K562 (cell line): ENCODE measurements around the gene FAM20C. TPM values are rescaled to one million over a fixed set of nuclear protein-coding genes. Genes with fewer than 3 reads are reported as not detected.

Experiments
- ATAC-seq: fragments of 200-7000 bp; cut with Tn5 transposase; 3 replicates; pipeline ENCODE4 v1.9.1; 2020; ENCODE audit warnings: moderate library complexity
- BruUV-seq: library from RNA; stranded (reverse); fragments of 400-500 nt; replicated peaks from 2 replicates; lab custom pipeline; 2021; lab: Mats Ljungman, UMichigan
- CTCF ChIA-PET: fragments of 300-600 bp; formaldehyde crosslinking; extraction: SDS; loops from one replicate; lab custom pipeline; 2021; ENCODE audit warnings: low intra/inter-chr PET ratio; lab: Yijun Ruan, JAX
- POLR2A ChIA-PET: fragments of 300-600, 350-650 bp; sonication (Branson Sonifier 250); formaldehyde crosslinking; extraction: SDS; loops from one replicate; lab custom pipeline; 2021; ENCODE audit warnings: antibody characterized with exemption, inconsistent platforms; lab: Yijun Ruan, JAX
- DNase-seq, 4 experiments: peaks; one replicate each; pipeline versions ENCODE4 v3.0.0 to v3.0.0-alpha.2; 2011 to 2018; ENCODE audit warnings: low spot score in 3 of 4, mixed read lengths in 3 of 4; ENCODE audit errors: extremely low read depth in 1 of 4
- FAIRE-seq: peaks from 2 replicates; lab custom pipeline; 2011; peaks lifted over from hg19 to GRCh38; lab: Jason Lieb, UNC
- H2AFZ ChIP-seq: 2 replicates; pipeline ENCODE4 v1.6.0; 2011; ENCODE audit warnings: low read depth, low read length, control low read depth, inconsistent platforms
- H3K27ac ChIP-seq: fragments of 200-600 bp; 3 replicates; pipeline ENCODE4 v1.8.0; 2011; ENCODE audit warnings: low read depth, mild to moderate bottlenecking, control low read depth, inconsistent platforms, low read length, moderate library complexity, mixed read lengths; ENCODE audit errors: extremely low read depth
- H3K27me3 ChIP-seq, 2 experiments: fragments of 300-600 bp in 1 of 2; 2 replicates in 1 of 2; 3 replicates in 1 of 2; pipeline versions ENCODE4 v1.6.0 to v1.8.0; 2011; ENCODE audit warnings: inconsistent platforms in 2 of 2, low read length in 2 of 2, mild to moderate bottlenecking in 1 of 2, mixed read lengths in 1 of 2, moderate library complexity in 1 of 2; ENCODE audit not compliant: control insufficient read depth in 2 of 2, insufficient read depth in 2 of 2
- H3K36me3 ChIP-seq: fragments of 300-600 bp; 3 replicates; pipeline ENCODE4 v1.8.0; 2011; ENCODE audit warnings: mild to moderate bottlenecking, low read length, inconsistent platforms; ENCODE audit not compliant: control insufficient read depth, insufficient read depth
- H3K4me1 ChIP-seq, 2 experiments: fragments of 200-600 bp in 1 of 2; replicated peaks in 1 of 2; 2 replicates in 1 of 2; 3 replicates in 1 of 2; pipeline versions ENCODE4 v1.5.1 to v1.8.0; 2011; ENCODE audit warnings: inconsistent platforms in 2 of 2, low read length in 2 of 2, mild to moderate bottlenecking in 1 of 2, mixed read lengths in 1 of 2, moderate library complexity in 1 of 2; ENCODE audit not compliant: control insufficient read depth in 2 of 2, insufficient read depth in 2 of 2
- H3K4me2 ChIP-seq: 2 replicates; pipeline ENCODE4 v1.6.1; 2011; ENCODE audit warnings: low read length, control low read depth, inconsistent platforms, mixed read lengths; ENCODE audit not compliant: insufficient read depth
- H3K4me3 ChIP-seq: fragments of 200-600 bp; sonication (generic), shearing (Covaris generic); 2 replicates; pipeline ENCODE4 v1.5.1; 2016; ENCODE audit warnings: control low read depth, inconsistent platforms
- H3K79me2 ChIP-seq: fragments of 200-600 bp; 3 replicates; pipeline ENCODE4 v1.8.0; 2011; ENCODE audit warnings: low read length, inconsistent platforms; ENCODE audit not compliant: control insufficient read depth, insufficient read depth
- H3K9ac ChIP-seq, 2 experiments: 2 replicates each; pipeline versions ENCODE4 v1.6.0 to v1.6.1; 2011; ENCODE audit warnings: low read depth in 2 of 2, low read length in 2 of 2, control low read depth in 1 of 2, inconsistent platforms in 1 of 2, mild to moderate bottlenecking in 1 of 2, mixed read lengths in 1 of 2; ENCODE audit not compliant: insufficient read depth in 1 of 2
- H3K9me1 ChIP-seq: one replicate; pipeline ENCODE4 v1.6.0; 2011; ENCODE audit warnings: inconsistent platforms, mild to moderate bottlenecking, low read length, moderate library complexity; ENCODE audit not compliant: control insufficient read depth, insufficient read depth
- H3K9me3 ChIP-seq: replicated peaks from 2 replicates; pipeline ENCODE4 v1.5.1; 2011; ENCODE audit warnings: low read depth, low read length, inconsistent platforms; ENCODE audit not compliant: control insufficient read depth, insufficient read depth
- H4K20me1 ChIP-seq: replicated peaks from 2 replicates; pipeline ENCODE4 v1.6.1; 2011; ENCODE audit warnings: low read length, inconsistent platforms, mixed read lengths; ENCODE audit not compliant: control insufficient read depth, insufficient read depth
- HEY1 ChIP-seq: fragments of 250-450 bp; sonication (Bioruptor Pico); IDR thresholded peaks from 2 replicates; pipeline ENCODE4 v1.5.0; 2020; ENCODE audit warnings: mild to moderate bottlenecking, moderate library complexity, borderline replicate concordance
- KAT8 ChIP-seq: fragments of 450-650 bp; IDR thresholded peaks from 2 replicates; pipeline ENCODE4 v1.6.1; 2016; ENCODE audit warnings: low read depth, mild to moderate bottlenecking
- LARP7 ChIP-seq: fragments of 450-650 bp; IDR thresholded peaks from 2 replicates; pipeline ENCODE4 v1.6.1; 2016
- MAFG ChIP-seq: fragments of 450-650 bp; conservative IDR thresholded peaks from 2 replicates; pipeline ENCODE4 v1.6.1; 2016; ENCODE audit warnings: missing genetic modification characterization, missing compliant biosample characterization
- MTF1 ChIP-seq: fragments of 250-450 bp; sonication (Bioruptor Pico); IDR thresholded peaks from 2 replicates; pipeline ENCODE4 v1.9.0; 2021; ENCODE audit warnings: moderate library complexity, mild to moderate bottlenecking, inconsistent platforms, borderline replicate concordance
- MXI1 ChIP-seq: IDR thresholded peaks from 2 replicates; pipeline ENCODE4 v1.6.1; 2011; ENCODE audit warnings: low read depth, mild to moderate bottlenecking, improper control_type of control experiment, low read length
- RBBP5 ChIP-seq: fragments of 200-600 bp; sonication (generic); IDR thresholded peaks from 2 replicates; pipeline ENCODE4 v1.6.1; 2012; ENCODE audit warnings: borderline replicate concordance, mild to moderate bottlenecking, low read length, control low read depth, inconsistent platforms; ENCODE audit not compliant: insufficient read depth, poor library complexity, severe bottlenecking
- SIRT6 ChIP-seq: IDR thresholded peaks from one replicate; pipeline ENCODE4 v1.6.1; 2012; ENCODE audit warnings: low read depth, mild to moderate bottlenecking, control low read depth, inconsistent platforms, low read length, moderate library complexity
- SOX6 ChIP-seq: fragments of 450-650 bp; IDR thresholded peaks from 2 replicates; pipeline ENCODE4 v1.6.1; 2014; ENCODE audit warnings: mild to moderate bottlenecking
- SRF ChIP-seq, 2 experiments: fragments of 250-450, 450-650 bp in 1 of 2; sonication (Bioruptor Pico) in 1 of 2; sonication (generic) in 1 of 2; formaldehyde crosslinking; IDR thresholded peaks; 2 replicates each; pipeline versions ENCODE4 v1.5.0 to v1.5.1; 2020 to 2022; ENCODE audit warnings: mild to moderate bottlenecking in 1 of 2, missing genetic modification reagents in 1 of 2
- TAF7 ChIP-seq: fragments of 450-650 bp; IDR thresholded peaks from 2 replicates; pipeline ENCODE4 v1.6.1; 2016; ENCODE audit warnings: missing genetic modification characterization, missing compliant biosample characterization
- ZC3H4 ChIP-seq: sonication (generic); formaldehyde crosslinking; IDR thresholded peaks from 2 replicates; pipeline ENCODE4 v1.9.0; 2021; ENCODE audit warnings: missing genetic modification reagents, borderline replicate concordance
- ZNF212 ChIP-seq: fragments of 450-650 bp; formaldehyde crosslinking; IDR thresholded peaks from 2 replicates; pipeline ENCODE4 v1.4.0; 2020; ENCODE audit warnings: mild to moderate bottlenecking
- ZNF311 ChIP-seq: fragments of 250-450 bp; sonication (Bioruptor Pico); IDR thresholded peaks from 2 replicates; pipeline ENCODE4 v1.4.0; 2020; ENCODE audit warnings: mild to moderate bottlenecking, moderate library complexity
- ZNF354B ChIP-seq: fragments of 250-450 bp; sonication (Bioruptor Pico); IDR thresholded peaks from 2 replicates; pipeline ENCODE4 v1.4.0; 2020
- ZNF668 ChIP-seq: fragments of 250-450 bp; sonication (Bioruptor Pico); IDR thresholded peaks from 2 replicates; pipeline ENCODE4 v1.8.0; 2022; ENCODE audit warnings: mild to moderate bottlenecking, inconsistent platforms
- WGBS: fragments of 100-300 bp; shearing (Covaris generic); methylation state at CpG from one replicate; pipeline ENCODE4 v1.1.6; 2016; ENCODE audit warnings: low coverage, mixed read lengths; ENCODE audit not compliant: insufficient coverage; ENCODE audit errors: missing lambda C conversion rate; 5-methylcytosine and 5-hydroxymethylcytosine counted together
- in situ Hi-C: fragments of 300-500 bp; cut with MboI; formaldehyde crosslinking; loops from 4 replicates; pipeline ENCODE4 v1.15.0; 2018; ENCODE audit warnings: inconsistent platforms, mixed read lengths
- intact Hi-C: fragments of 100-400 bp; cut with micrococcal nuclease; formaldehyde crosslinking; loops from 2 replicates; pipeline ENCODE4 v1.14.2; 2022
- polyA plus RNA-seq, 8 experiments: library from polyadenylated mRNA; depleted of rRNA in 4 of 8; stranded (reverse) in 5 of 8; unstranded in 3 of 8; fragments of >200 nt; fragmentation: Nextera tagmentation in 2 of 8; fragmentation: Illumina TruSeq in 1 of 8; extraction: Ambion mirVana in 2 of 8; extraction: Trizol in 1 of 8; gene quantifications; 2 replicates each; pipeline versions ENCODE4 v1.2.1 to v1.2.3, GENCODE V29; 2011 to 2014; ENCODE audit warnings: inconsistent platforms in 1 of 8, missing spikeins in 1 of 8
- total RNA-seq, 7 experiments: library from RNA; depleted of rRNA in 6 of 7; stranded (reverse); fragments of >200 nt in 6 of 7; fragmentation: Illumina TruSeq in 2 of 7; extraction: Trizol in 2 of 7; gene quantifications; 2 replicates each; pipeline versions ENCODE4 v1.2.1 to v1.2.3, GENCODE V29; 2011 to 2021; ENCODE audit warnings: low replicate concordance in 1 of 7

The FAM20C gene
- total and polyA plus RNA-seq, 9 of the 15 experiments (the other 6 are each of a cell fraction or from before 2014, with no cell fraction given): 0.09 TPM; not detected in 8

GRCh38 chr7:259191-259505 lies 66.8 kb downstream of the FAM20C start:
- in situ Hi-C loops: no loop called here
- Histone ChIP-seq H3K9me3 (peaks cover 12% of the 10 kb centered on the region), H3K27me3 (peaks cover 29 to 61% of the 10 kb centered on the region in 2 experiments), H3K36me3 (no peaks in the 10 kb centered on the region), H3K9me1 (no peaks in the 10 kb centered on the region), H3K79me2 (no peaks in the 10 kb centered on the region), H2AFZ (no peak overlapping the region), H4K20me1 (peaks cover 14% of the 10 kb centered on the region; the same call in 1 of the 2 replicates), H3K27ac (no peak overlapping the region), H3K4me3 (no peak overlapping the region), H3K4me2 (no peak overlapping the region), H3K4me1 (peaks cover 0 to 16% of the 10 kb centered on the region in 2 experiments; a peak in 1 of 5 replicates), H3K9ac (no peak overlapping the region)
- DNase-seq: no peak
- no peak for ATAC-seq
- no TSS peak for BruUV-seq
- 0% methylated on average over 11 of the region's 15 CpGs for WGBS
- POLR2A ChIA-PET: no interaction called here
- CTCF ChIA-PET: no interaction called here
- TF ChIP-seq RBBP5: no peak
- TF ChIP-seq MTF1 (CRISPR knock-in tag): no peak
- no peak for TF ChIP-seq MAFG
- no peak for TF ChIP-seq HEY1 (CRISPR knock-in tag)
- TF ChIP-seq KAT8: no peak
- TF ChIP-seq ZC3H4 (CRISPR knock-in tag): no peak
- no peak for TF ChIP-seq MXI1
- no peak for TF ChIP-seq ZNF668 (CRISPR knock-in tag)
- no peak for TF ChIP-seq ZNF311
- no peak for TF ChIP-seq TAF7 (tag)
- no peak for TF ChIP-seq ZNF354B (CRISPR knock-in tag)
- TF ChIP-seq SRF (CRISPR knock-in tag; IDR thresholded peaks at IDR 0.05): no peak
- no peak for TF ChIP-seq SOX6
- no peak for TF ChIP-seq ZNF212 (CRISPR knock-in tag)
- no peak for TF ChIP-seq SIRT6
- TF ChIP-seq LARP7: no peak
- intact Hi-C loops: no loop called here
- FAIRE-seq: no peak
